DOHH2 (cell line): Measurements from ENCODE around the gene DOP1B.

Source experiments
- H3F3A ChIP-seq: fragments of 200-600 bp; sonication (generic), shearing (Covaris generic); 2 replicates; pipeline ENCODE4 v1.6.0; 2016; ENCODE audit warnings: antibody characterized with exemption, mild to moderate bottlenecking; ENCODE audit not compliant: control insufficient read depth, insufficient read depth
- H3K27ac ChIP-seq: fragments of 200-600 bp; sonication (generic); 2 replicates; pipeline ENCODE4 v1.5.1; 2014; ENCODE audit warnings: low read depth, mild to moderate bottlenecking, low read length, moderate library complexity
- H3K27me3 ChIP-seq: fragments of 200-600 bp; sonication (generic); 2 replicates; pipeline ENCODE4 v1.6.1; 2014; ENCODE audit warnings: mild to moderate bottlenecking, low read length, mixed read lengths; ENCODE audit not compliant: control insufficient read depth
- H3K36me3 ChIP-seq: fragments of 200-600 bp; sonication (generic); 2 replicates; pipeline ENCODE4 v1.6.1; 2014; ENCODE audit warnings: mild to moderate bottlenecking, low read length, moderate library complexity, mixed read lengths; ENCODE audit not compliant: control insufficient read depth
- H3K4me1 ChIP-seq: fragments of 200-600 bp; sonication (generic); 2 replicates; pipeline ENCODE4 v1.6.1; 2014; ENCODE audit warnings: mild to moderate bottlenecking, low read length, mixed read lengths; ENCODE audit not compliant: control insufficient read depth
- H3K4me2 ChIP-seq: fragments of 200-600 bp; sonication (generic); 2 replicates; pipeline ENCODE4 v1.6.0; 2014; ENCODE audit warnings: mild to moderate bottlenecking, low read length, moderate library complexity
- H3K4me3 ChIP-seq: fragments of 200-600 bp; sonication (generic); 2 replicates; pipeline ENCODE4 v1.5.1; 2014; ENCODE audit warnings: mild to moderate bottlenecking, low read length, mixed read lengths
- H3K79me2 ChIP-seq: fragments of 200-600 bp; sonication (generic); 2 replicates; pipeline ENCODE4 v1.6.1; 2014; ENCODE audit warnings: mild to moderate bottlenecking, low read length, mixed read lengths; ENCODE audit not compliant: control insufficient read depth
- H3K9me2 ChIP-seq: fragments of 200-600 bp; sonication (generic); replicated peaks from 2 replicates; pipeline ENCODE4 v1.6.1; 2014; ENCODE audit warnings: mild to moderate bottlenecking, low read length, mixed read lengths; ENCODE audit not compliant: control insufficient read depth
- H3K9me3 ChIP-seq: fragments of 200-600 bp; sonication (generic); 2 replicates; pipeline ENCODE4 v1.6.1; 2014; ENCODE audit warnings: antibody characterized with exemption, low read length, mixed read lengths; ENCODE audit not compliant: control insufficient read depth, insufficient read depth
- H4K20me1 ChIP-seq: fragments of 200-600 bp; sonication (generic); 2 replicates; pipeline ENCODE4 v1.6.0; 2014; ENCODE audit warnings: low read depth, mild to moderate bottlenecking, antibody characterized with exemption, low read length, moderate library complexity; ENCODE audit not compliant: control insufficient read depth, insufficient read depth
- CTCF ChIP-seq: fragments of 200-600 bp; sonication (generic); IDR thresholded peaks from one replicate; pipeline ENCODE4 v1.5.1; 2014; ENCODE audit warnings: antibody characterized with exemption, mild to moderate bottlenecking, low read depth, low read length; ENCODE audit not compliant: poor library complexity, severe bottlenecking
- EZH2phosphoT487 ChIP-seq: fragments of 200-600 bp; sonication (generic); IDR thresholded peaks from 2 replicates; pipeline ENCODE4 v1.6.1; 2017; ENCODE audit warnings: borderline replicate concordance, mild to moderate bottlenecking, antibody characterized with exemption, low read length, moderate library complexity, mixed read lengths

DOP1B gene

DNA sequence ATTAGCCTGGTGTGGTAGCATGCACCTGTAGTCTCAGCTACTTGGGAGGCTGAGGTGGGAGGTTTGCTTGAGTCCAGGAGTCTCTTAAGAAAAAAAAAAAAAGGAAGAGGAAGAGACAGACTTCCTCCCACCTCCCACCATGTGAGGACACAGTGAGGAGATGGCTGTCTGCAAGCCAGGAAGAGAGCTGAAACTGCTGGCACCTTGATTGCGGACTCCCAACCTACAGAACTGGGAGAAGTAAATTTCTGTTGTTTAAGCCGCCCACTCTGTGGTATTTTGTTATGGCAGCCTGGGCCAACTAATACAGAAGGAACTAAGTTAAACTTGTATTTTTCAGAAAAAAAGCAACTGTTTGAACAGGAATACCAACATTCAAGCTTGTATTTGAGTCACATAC, 21.7 kb downstream of the DOP1B start:
- Histone ChIP-seq H4K20me1 (no peaks in the 10 kb centered on the region), H3K9me2 (no peaks in the 10 kb centered on the region), H3K79me2 (no peaks in the 10 kb centered on the region), H3K4me1 (peaks cover 11% of the 10 kb centered on the region), H3K27ac (no peak overlapping the region), H3K4me2 (no peak overlapping the region), H3K9me3 (no peaks in the 10 kb centered on the region), H3K27me3 (no peaks in the 10 kb centered on the region), H3K4me3 (no peak overlapping the region), H3K36me3 (no peaks in the 10 kb centered on the region), H3F3A (no peaks in the 10 kb centered on the region)
- TF ChIP-seq CTCF (no peak), EZH2phosphoT487 (no peak)

DNA sequence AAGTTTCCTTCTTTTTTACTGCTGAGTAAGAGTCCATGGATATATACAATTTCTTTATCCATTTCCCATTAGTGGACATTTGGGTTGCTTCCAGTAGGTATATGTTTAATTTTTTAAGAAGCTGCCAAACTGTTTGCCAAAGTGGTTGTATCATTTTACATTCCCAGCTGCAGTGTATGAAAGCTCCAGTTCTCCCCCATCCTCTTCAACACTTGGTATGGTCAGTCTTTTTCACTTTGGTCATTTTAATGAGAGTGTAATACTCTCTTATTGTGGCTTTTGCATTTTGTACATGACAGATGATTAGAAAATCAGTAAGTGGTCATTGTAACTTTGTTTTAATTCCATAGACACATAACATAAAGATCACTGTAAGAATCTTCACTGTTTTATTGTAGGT, 22.5 kb downstream of the DOP1B start:
- no peaks in the 10 kb centered on the region for H3K9me2 ChIP-seq
- H3K27me3 ChIP-seq = no peaks in the 10 kb centered on the region
- no peaks in the 10 kb centered on the region for H3K79me2 ChIP-seq
- no peak for TF ChIP-seq EZH2phosphoT487
- no peak for TF ChIP-seq CTCF
- no peaks in the 10 kb centered on the region for H3K36me3 ChIP-seq
- no peaks in the 10 kb centered on the region for H3K9me3 ChIP-seq
- no peak overlapping the region for H3K27ac ChIP-seq
- H3F3A ChIP-seq = no peaks in the 10 kb centered on the region
- no peak overlapping the region for H3K4me3 ChIP-seq
- H3K4me2 ChIP-seq = no peak overlapping the region
- peaks cover 14% of the 10 kb centered on the region for H3K4me1 ChIP-seq
- H4K20me1 ChIP-seq = no peaks in the 10 kb centered on the region

DNA sequence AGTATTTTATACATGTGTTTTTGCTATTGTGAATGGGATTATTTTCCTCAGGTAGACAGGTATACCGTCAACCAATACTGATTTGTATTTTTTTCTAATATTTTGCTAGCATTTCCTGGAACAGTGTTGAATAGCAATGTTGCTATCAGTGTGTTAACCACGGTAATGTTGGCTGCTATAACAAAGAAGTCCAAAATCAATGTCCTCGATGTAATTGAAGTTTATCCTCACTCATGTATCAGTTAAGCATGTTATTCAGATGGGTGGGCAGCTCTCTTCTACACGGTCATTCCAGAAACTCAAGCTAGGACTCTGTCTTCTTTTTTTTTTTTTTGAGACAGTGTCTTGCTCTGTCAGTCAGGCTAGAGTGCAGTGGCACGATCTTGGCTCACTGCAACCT, 24.3 kb downstream of the DOP1B start:
- H4K20me1 ChIP-seq = no peaks in the 10 kb centered on the region
- H3K9me3 ChIP-seq = no peaks in the 10 kb centered on the region
- H3K36me3 ChIP-seq = no peaks in the 10 kb centered on the region
- H3K27ac ChIP-seq = no peak overlapping the region
- no peaks in the 10 kb centered on the region for H3K27me3 ChIP-seq
- H3K9me2 ChIP-seq = no peaks in the 10 kb centered on the region
- TF ChIP-seq EZH2phosphoT487 = no peak
- no peak for TF ChIP-seq CTCF
- H3K4me1 ChIP-seq = peaks cover 14% of the 10 kb centered on the region
- no peak overlapping the region for H3K4me3 ChIP-seq
- no peaks in the 10 kb centered on the region for H3K79me2 ChIP-seq
- H3F3A ChIP-seq = no peaks in the 10 kb centered on the region
- H3K4me2 ChIP-seq = no peak overlapping the region
